Measurements from ENCODE around the gene LAP3.

The LAP3 gene

GRCh38 chr4:17589355-17589754 is 12.4 kb downstream of the LAP3 start:
- no peak for DNase-seq (ENCODE audit: low read depth)
- TF ChIP-seq CTCF (IDR thresholded peaks at IDR 0.05; ENCODE audit: control insufficient read depth, extremely low read depth, insufficient read depth), result no peak

GRCh38 chr4:17595471-17596005 is 18.5 kb downstream of the LAP3 start:
- H3K4me3 ChIP-seq (ENCODE audit: low read depth, low read length), result no peak overlapping the region
- TF ChIP-seq CTCF (IDR thresholded peaks at IDR 0.05; ENCODE audit: control insufficient read depth, extremely low read depth, insufficient read depth), result no peak

More at GRCh38 chr4:17589355-17589754, 12.4 kb downstream of the LAP3 start:
- H3K4me3 ChIP-seq (ENCODE audit: low read depth, low read length), result no peak overlapping the region

DNA sequence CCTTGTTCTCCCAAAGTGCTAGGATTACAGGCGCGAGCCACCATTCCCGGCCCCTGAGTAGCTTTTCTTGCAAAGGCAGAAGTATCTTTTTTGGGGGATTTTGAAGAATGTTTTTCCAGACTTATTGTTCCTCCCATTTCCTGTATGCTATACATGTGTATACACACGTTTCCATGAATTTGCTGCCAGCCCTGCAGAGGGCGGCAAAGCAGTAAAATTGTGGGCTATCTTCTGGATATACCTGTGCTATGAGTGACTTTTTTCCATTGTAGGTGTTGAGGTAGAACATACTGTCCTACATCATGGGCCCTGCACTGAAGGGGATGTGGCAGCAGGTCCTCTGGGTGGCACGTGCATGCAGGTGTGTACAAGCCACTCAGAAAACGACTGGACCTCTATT is 20.5 kb downstream of the LAP3 start:
- no peak overlapping the region for H3K4me3 ChIP-seq (ENCODE audit: low read depth, low read length)
- peak; percentile 88 for TF ChIP-seq CTCF (IDR thresholded peaks at IDR 0.05; ENCODE audit: control insufficient read depth, extremely low read depth, insufficient read depth)
- DNase-seq (ENCODE audit: low read depth), result no peak

More at GRCh38 chr4:17595471-17596005, 18.5 kb downstream of the LAP3 start:
- DNase-seq (ENCODE audit: low read depth), result no peak

DNA sequence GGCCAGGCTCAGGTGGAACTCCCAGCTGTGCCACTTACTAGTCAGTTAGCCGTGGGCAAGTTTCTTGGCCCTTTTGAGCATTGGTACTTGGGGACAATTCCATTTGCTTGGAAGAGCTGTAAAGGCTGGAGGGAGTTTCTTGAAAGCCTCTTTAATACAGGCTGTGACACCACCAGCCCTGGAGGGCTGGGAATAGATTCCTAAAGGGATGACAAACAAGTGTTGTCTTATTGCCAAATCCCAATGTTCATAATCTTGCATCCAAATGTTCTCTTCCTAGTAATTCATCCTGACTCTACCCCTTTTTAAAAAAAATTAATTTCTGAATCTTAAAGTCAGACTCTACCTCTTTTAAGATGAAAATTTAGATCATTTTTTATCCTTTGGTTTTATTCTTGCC is 22.8 kb downstream of the LAP3 start:
- DNase-seq (ENCODE audit: low read depth), result no peak
- TF ChIP-seq CTCF (IDR thresholded peaks at IDR 0.05; ENCODE audit: control insufficient read depth, extremely low read depth, insufficient read depth), result no peak
- no peak overlapping the region for H3K4me3 ChIP-seq (ENCODE audit: low read depth, low read length)

DNA sequence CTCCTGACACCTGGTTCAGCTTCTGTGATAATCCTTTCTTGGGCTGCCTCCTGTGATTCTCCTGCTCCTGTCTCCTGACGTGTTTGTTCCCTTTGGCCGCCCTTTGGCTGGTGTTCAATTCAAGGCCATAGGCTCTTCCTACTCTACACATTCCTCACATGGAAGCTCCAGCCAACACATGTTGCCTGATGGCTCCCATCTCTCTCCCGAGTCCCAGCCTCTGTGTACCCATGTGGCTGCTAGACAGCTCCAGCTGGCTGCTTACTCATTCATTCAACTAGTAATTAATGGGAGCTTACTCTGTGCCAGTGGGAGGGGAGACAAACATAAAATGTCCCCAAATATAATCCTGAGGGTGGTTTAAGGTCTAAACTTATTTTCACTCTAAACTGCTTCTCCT is 28.2 kb downstream of the LAP3 start:
- no peak overlapping the region for H3K4me3 ChIP-seq (ENCODE audit: low read depth, low read length)
- DNase-seq (ENCODE audit: low read depth), result no peak
- no peak for TF ChIP-seq CTCF (IDR thresholded peaks at IDR 0.05; ENCODE audit: control insufficient read depth, extremely low read depth, insufficient read depth)

GRCh38 chr4:17613761-17614415 is 36.9 kb downstream of the LAP3 start:
- no peak for DNase-seq (ENCODE audit: low read depth)
- H3K4me3 ChIP-seq (ENCODE audit: low read depth, low read length), result peak overlapping the region; percentile 94
- TF ChIP-seq CTCF (IDR thresholded peaks at IDR 0.05; ENCODE audit: control insufficient read depth, extremely low read depth, insufficient read depth), result no peak
